ENCODE data around the gene UBFD1.

Gene UBFD1

DNA sequence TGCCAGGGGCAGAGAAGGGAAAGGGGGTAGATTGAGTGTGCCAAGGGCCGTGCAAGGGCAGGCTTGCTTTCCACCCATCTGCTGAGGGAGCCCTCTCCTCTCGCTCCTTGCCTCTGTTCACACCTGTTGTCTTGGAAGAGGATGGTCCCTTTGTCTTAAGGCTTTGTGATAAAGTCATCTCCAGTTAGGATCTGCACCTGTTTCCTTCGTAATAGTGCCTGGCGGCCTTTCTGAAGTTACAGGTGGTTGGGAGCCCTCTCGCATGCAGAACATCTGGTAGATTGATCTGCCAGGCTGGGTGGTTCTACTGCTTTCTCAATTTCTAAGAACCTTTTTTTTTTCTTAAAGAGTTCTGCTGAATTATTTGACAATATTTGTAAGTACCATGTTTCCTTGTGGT, 16.3 kb downstream of the UBFD1 start:
- no peak for TF ChIP-seq EZH2 (IDR thresholded peaks at IDR 0.05; ENCODE audit: borderline replicate concordance, low read length)
- TF ChIP-seq, protein P1, sequence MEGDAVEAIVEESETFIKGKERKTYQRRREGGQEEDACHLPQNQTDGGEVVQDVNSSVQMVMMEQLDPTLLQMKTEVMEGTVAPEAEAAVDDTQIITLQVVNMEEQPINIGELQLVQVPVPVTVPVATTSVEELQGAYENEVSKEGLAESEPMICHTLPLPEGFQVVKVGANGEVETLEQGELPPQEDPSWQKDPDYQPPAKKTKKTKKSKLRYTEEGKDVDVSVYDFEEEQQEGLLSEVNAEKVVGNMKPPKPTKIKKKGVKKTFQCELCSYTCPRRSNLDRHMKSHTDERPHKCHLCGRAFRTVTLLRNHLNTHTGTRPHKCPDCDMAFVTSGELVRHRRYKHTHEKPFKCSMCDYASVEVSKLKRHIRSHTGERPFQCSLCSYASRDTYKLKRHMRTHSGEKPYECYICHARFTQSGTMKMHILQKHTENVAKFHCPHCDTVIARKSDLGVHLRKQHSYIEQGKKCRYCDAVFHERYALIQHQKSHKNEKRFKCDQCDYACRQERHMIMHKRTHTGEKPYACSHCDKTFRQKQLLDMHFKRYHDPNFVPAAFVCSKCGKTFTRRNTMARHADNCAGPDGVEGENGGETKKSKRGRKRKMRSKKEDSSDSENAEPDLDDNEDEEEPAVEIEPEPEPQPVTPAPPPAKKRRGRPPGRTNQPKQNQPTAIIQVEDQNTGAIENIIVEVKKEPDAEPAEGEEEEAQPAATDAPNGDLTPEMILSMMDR (IDR thresholded peaks at IDR 0.05; ENCODE audit: low read length), result no peak
- Histone ChIP-seq H4K20me1 (ENCODE audit: insufficient read depth, low read length) (no peaks in the 10 kb centered on the region), H3K36me3 (ENCODE audit: insufficient read depth, low read length) (peaks cover 45% of the 10 kb centered on the region), H3K4me3 (ENCODE audit: low read depth, low read length, poor library complexity, severe bottlenecking) (no peak overlapping the region), H3K9me2 (ENCODE audit: low read depth, low read length) (no peaks in the 10 kb centered on the region), H3K9me3 (ENCODE audit: low read length) (no peaks in the 10 kb centered on the region), H3F3A (ENCODE audit: insufficient read depth, low read length) (no peaks in the 10 kb centered on the region), H3K27me3 (ENCODE audit: insufficient read depth, low read length) (no peaks in the 10 kb centered on the region), H3K9ac (ENCODE audit: low read length) (no peak overlapping the region), H3K79me2 (ENCODE audit: insufficient read depth, low read length) (no peaks in the 10 kb centered on the region), H3K27ac (ENCODE audit: low read depth, low read length, poor library complexity, severe bottlenecking) (no peak overlapping the region), H3K4me1 (ENCODE audit: insufficient read depth, low read length, severe bottlenecking) (peaks cover 7% of the 10 kb centered on the region), H2AFZ (ENCODE audit: low read length) (no peak overlapping the region), H3K4me2 (ENCODE audit: low read length) (no peak overlapping the region)

DNA sequence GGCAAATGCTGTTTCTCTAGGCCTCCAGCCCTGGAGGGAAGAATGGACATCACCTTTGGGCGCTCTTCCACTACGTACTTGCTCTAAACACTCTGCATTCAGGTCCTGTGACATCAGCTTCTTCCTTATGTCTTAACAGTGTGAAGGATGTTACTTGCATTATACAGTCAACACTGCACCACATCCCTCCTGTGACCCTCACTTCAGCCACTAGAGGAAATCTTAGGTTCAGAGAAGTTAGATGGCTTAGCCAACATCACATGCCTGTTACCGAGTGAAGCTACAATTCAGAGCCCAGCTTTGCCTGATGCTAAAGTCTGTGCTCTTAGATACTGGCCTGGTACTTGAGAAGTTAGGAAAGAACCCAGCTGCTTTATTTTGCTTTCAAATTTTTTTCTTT, 18.3 kb downstream of the UBFD1 start:
- no peaks in the 10 kb centered on the region for H3K27me3 ChIP-seq (ENCODE audit: insufficient read depth, low read length)
- no peaks in the 10 kb centered on the region for H4K20me1 ChIP-seq (ENCODE audit: insufficient read depth, low read length)
- H3K9me3 ChIP-seq (ENCODE audit: low read length), result no peaks in the 10 kb centered on the region
- no peak overlapping the region for H3K4me2 ChIP-seq (ENCODE audit: low read length)
- no peak overlapping the region for H3K27ac ChIP-seq (ENCODE audit: low read depth, low read length, poor library complexity, severe bottlenecking)
- H3F3A ChIP-seq (ENCODE audit: insufficient read depth, low read length), result no peaks in the 10 kb centered on the region
- peaks cover under 1% of the 10 kb centered on the region for H3K4me1 ChIP-seq (ENCODE audit: insufficient read depth, low read length, severe bottlenecking)
- H2AFZ ChIP-seq (ENCODE audit: low read length), result no peak overlapping the region
- TF ChIP-seq, protein P1 (IDR thresholded peaks at IDR 0.05; ENCODE audit: low read length), result no peak
- no peak for TF ChIP-seq EZH2 (IDR thresholded peaks at IDR 0.05; ENCODE audit: borderline replicate concordance, low read length)
- H3K36me3 ChIP-seq (ENCODE audit: insufficient read depth, low read length), result peaks cover 44% of the 10 kb centered on the region
- no peak overlapping the region for H3K9ac ChIP-seq (ENCODE audit: low read length)
- H3K9me2 ChIP-seq (ENCODE audit: low read depth, low read length), result no peaks in the 10 kb centered on the region
- H3K4me3 ChIP-seq (ENCODE audit: low read depth, low read length, poor library complexity, severe bottlenecking), result no peak overlapping the region
- no peaks in the 10 kb centered on the region for H3K79me2 ChIP-seq (ENCODE audit: insufficient read depth, low read length)

DNA sequence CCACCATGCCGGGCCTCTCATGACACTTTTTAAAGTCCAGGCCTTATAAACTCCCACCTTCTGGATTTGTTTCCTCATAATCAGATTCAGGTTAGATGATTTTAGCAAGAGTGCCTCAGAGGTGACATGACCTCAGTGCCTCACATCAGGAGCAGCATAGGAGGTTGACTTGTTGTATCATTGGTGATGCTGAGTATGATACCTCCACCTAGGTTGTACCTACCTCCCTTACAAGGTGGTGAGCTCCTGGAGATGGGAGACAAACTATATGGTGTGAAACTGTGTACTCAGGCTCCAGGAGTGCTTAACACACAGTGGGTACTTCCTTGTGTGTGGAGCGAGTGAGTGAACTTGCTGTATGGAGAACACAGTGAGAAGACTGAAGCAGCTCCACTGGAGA, 20.0 kb downstream of the UBFD1 start:
- Histone ChIP-seq H3K9me3 (ENCODE audit: low read length) (no peaks in the 10 kb centered on the region), H3K4me1 (ENCODE audit: insufficient read depth, low read length, severe bottlenecking) (no peaks in the 10 kb centered on the region), H3F3A (ENCODE audit: insufficient read depth, low read length) (no peaks in the 10 kb centered on the region), H4K20me1 (ENCODE audit: insufficient read depth, low read length) (no peaks in the 10 kb centered on the region), H3K27me3 (ENCODE audit: insufficient read depth, low read length) (no peaks in the 10 kb centered on the region), H3K4me2 (ENCODE audit: low read length) (no peak overlapping the region), H2AFZ (ENCODE audit: low read length) (no peak overlapping the region), H3K27ac (ENCODE audit: low read depth, low read length, poor library complexity, severe bottlenecking) (no peak overlapping the region), H3K4me3 (ENCODE audit: low read depth, low read length, poor library complexity, severe bottlenecking) (no peak overlapping the region), H3K79me2 (ENCODE audit: insufficient read depth, low read length) (no peaks in the 10 kb centered on the region), H3K9ac (ENCODE audit: low read length) (no peak overlapping the region), H3K36me3 (ENCODE audit: insufficient read depth, low read length) (peaks cover 44% of the 10 kb centered on the region), H3K9me2 (ENCODE audit: low read depth, low read length) (no peaks in the 10 kb centered on the region)
- TF ChIP-seq, protein P1 (IDR thresholded peaks at IDR 0.05; ENCODE audit: low read length), result no peak
- no peak for TF ChIP-seq EZH2 (IDR thresholded peaks at IDR 0.05; ENCODE audit: borderline replicate concordance, low read length)

Data from OCI-LY1 (cell line).